Stomach (tissue), 9 donors: ENCODE measurements around the gene BID. TPM values are rescaled to one million over a fixed set of nuclear protein-coding genes. Genes with fewer than 3 reads are reported as not detected.
"Not testable (repeated sequence)": the region's sequence is repeated elsewhere in the genome, so short reads cannot be mapped to it uniquely, and the experiment has no call there.

ENCODE experiments used
- DNase-seq, 2 donors: peaks; one replicate each; pipeline versions ENCODE4 v3.0.0 to v3.0.0-alpha.2; 2013 to 2019
- H3K27ac ChIP-seq, 5 donors: fragments of 200-600 bp in 4 of 5; sonication (generic) in 4 of 5; one replicate each; pipeline ENCODE4 v1.5.1; 2013 to 2019; ENCODE audit warnings: mild to moderate bottlenecking in 1 of 5, moderate library complexity in 1 of 5
- H3K27me3 ChIP-seq, 3 donors: fragments of 200-600 bp; sonication (generic); one replicate each; pipeline ENCODE4 v1.5.1; 2017 to 2019; ENCODE audit warnings: mixed run types in 1 of 3
- H3K36me3 ChIP-seq, 4 donors: fragments of 200-600 bp; sonication (generic); 1 replicate in 3 of 4; 2 replicates in 1 of 4; pipeline ENCODE4 v1.5.1; 2016 to 2019
- H3K4me1 ChIP-seq, 4 donors: fragments of 200-600 bp; sonication (generic); one replicate each; pipeline ENCODE4 v1.5.1; 2016 to 2019
- H3K4me3 ChIP-seq, 4 donors: fragments of 200-600 bp; sonication (generic) in 3 of 4; one replicate each; pipeline ENCODE4 v1.5.1; 2016 to 2019; ENCODE audit warnings: mild to moderate bottlenecking in 1 of 4
- H3K9me3 ChIP-seq, 4 donors: fragments of 200-600 bp; sonication (generic); one replicate each; pipeline ENCODE4 v1.5.1; 2016 to 2019
- EP300 ChIP-seq: sonication (generic); formaldehyde crosslinking; IDR thresholded peaks from one replicate; pipeline ENCODE4 v1.6.1; 2017; ENCODE audit warnings: antibody characterized with exemption
- POLR2A ChIP-seq, 4 donors: fragments of 450-650 bp; IDR thresholded peaks; one replicate each; pipeline ENCODE4 v1.6.1; 2016; ENCODE audit warnings: antibody characterized with exemption in 4 of 4, control low read depth in 2 of 4, mild to moderate bottlenecking in 1 of 4, moderate library complexity in 1 of 4
- POLR2AphosphoS5 ChIP-seq, 3 donors: sonication (generic); formaldehyde crosslinking; IDR thresholded peaks; one replicate each; pipeline ENCODE4 v1.6.1; 2016; ENCODE audit warnings: antibody characterized with exemption in 3 of 3
- WGBS, 5 donors: extraction: QIAGEN DNeasy Blood & Tissue Kit in 3 of 5; methylation state at CpG; one replicate each; pipeline versions ENCODE4 v1.1.5 to v1.1.7; 2013 to 2018; 5-methylcytosine and 5-hydroxymethylcytosine counted together
- intact Hi-C: fragments of 100-400 bp; cut with DNase I; formaldehyde crosslinking; loops from one replicate; pipeline ENCODE4 v1.15.1; 2023; ENCODE audit warnings: low total_unique reads
- polyA plus RNA-seq, 3 donors: library from polyadenylated mRNA; stranded (reverse); fragments of 200-250 nt; gene quantifications; one replicate each; pipeline ENCODE4 v1.2.3, GENCODE V29; 2013
- total RNA-seq, 5 donors: library from RNA; depleted of rRNA; stranded (reverse); fragments of >200 nt; gene quantifications; one replicate each; pipeline versions ENCODE4 v1.1.0 to v1.2.3, GENCODE V29; 2014 to 2016
- TF ChIP-seq, protein P1 (sequence below), 7 experiments: fragments of 450-650 bp in 4 of 7; fragments of 200-600 bp in 3 of 7; sonication (generic) in 3 of 7; IDR thresholded peaks; one replicate each; pipeline ENCODE4 v1.5.1; 2016 to 2019; ENCODE audit warnings: antibody characterized with exemption in 7 of 7, control low read depth in 2 of 7, mild to moderate bottlenecking in 1 of 7
- donor health status: healthy with polysubstance abuse.
- donor health status: Bipolar disorder and iron deficiency.
- donor health status: healthy.

The BID gene
- total and polyA plus RNA-seq, 8 donors, result 1.2 to 50.9 (median 19.7) TPM

GRCh38 chr22:17767233-17768065 lies 6.8 kb downstream of the BID start:
- intact Hi-C loops, result no loop called here
- WGBS, 5 donors, result 81 to 86% (median 83%) methylated on average over 14 of the region's 14 CpGs
- Histone ChIP-seq H3K9me3 (no peaks in the 10 kb centered on the region), H3K27ac (no peak overlapping the region), H3K27me3 (no peaks in the 10 kb centered on the region), H3K4me1 (peaks cover 0 to 33% (median 8%) of the 10 kb centered on the region in 4 donors), H3K4me3 (no peak overlapping the region), H3K36me3 (no peaks in the 10 kb centered on the region)
- no peak for DNase-seq
- TF ChIP-seq POLR2AphosphoS5 (IDR thresholded peaks at IDR 0.05) (no peak), POLR2A (IDR thresholded peaks at IDR 0.05) (no peak), EP300 (no peak)
- TF ChIP-seq, protein P1, sequence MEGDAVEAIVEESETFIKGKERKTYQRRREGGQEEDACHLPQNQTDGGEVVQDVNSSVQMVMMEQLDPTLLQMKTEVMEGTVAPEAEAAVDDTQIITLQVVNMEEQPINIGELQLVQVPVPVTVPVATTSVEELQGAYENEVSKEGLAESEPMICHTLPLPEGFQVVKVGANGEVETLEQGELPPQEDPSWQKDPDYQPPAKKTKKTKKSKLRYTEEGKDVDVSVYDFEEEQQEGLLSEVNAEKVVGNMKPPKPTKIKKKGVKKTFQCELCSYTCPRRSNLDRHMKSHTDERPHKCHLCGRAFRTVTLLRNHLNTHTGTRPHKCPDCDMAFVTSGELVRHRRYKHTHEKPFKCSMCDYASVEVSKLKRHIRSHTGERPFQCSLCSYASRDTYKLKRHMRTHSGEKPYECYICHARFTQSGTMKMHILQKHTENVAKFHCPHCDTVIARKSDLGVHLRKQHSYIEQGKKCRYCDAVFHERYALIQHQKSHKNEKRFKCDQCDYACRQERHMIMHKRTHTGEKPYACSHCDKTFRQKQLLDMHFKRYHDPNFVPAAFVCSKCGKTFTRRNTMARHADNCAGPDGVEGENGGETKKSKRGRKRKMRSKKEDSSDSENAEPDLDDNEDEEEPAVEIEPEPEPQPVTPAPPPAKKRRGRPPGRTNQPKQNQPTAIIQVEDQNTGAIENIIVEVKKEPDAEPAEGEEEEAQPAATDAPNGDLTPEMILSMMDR (IDR thresholded peaks at IDR 0.05), result no peak

DNA sequence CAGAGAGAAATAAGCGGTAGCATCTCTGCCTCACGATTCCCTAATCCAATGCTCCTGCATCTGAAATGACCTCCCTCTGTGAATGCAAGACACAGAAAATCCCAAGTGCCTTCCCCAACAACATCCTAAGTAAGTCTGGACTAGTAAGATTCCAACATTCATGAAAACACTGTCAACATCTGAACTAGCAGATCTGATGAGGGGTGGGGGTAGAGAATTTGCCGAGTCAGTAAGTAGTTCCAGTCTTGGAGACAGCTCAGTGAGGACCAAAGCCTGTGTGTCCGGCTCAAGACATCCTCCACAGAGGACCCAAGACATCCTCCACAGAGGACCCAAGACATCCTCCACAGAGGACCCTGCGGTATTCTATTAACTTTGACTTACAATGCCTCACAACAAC lies 9.4 kb downstream of the BID start:
- peaks cover 0 to 12% (median 5%) of the 10 kb centered on the region in 4 donors for H3K4me1 ChIP-seq
- intact Hi-C loops, H3K9me3 ChIP-seq, H3K36me3 ChIP-seq, H3K27ac ChIP-seq, DNase-seq, H3K4me3 ChIP-seq, H3K27me3 ChIP-seq: not testable (repeated sequence)
- WGBS, 5 donors, result 82 to 98% (median 94%) methylated on average over 5 of the region's 5 CpGs

DNA sequence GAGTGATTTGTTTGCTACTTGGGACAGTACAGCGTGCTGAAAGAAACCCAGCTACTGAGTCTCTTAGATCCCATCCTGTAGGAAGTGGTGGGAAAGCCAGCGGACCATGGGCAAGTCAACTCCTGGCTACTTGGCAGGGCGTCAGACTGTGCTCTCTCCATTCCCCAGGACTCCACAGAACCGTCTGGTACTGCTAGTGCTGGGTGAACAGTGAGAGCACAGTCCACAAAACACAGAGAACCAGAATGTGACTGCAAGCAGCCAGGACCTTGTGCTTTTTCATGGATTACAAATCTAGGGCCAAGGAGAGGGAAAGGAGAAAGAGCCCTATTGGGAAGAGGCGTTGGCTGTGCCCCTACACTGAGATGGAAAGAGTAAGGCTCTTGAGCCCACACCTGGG lies 10.2 kb downstream of the BID start:
- intact Hi-C loops, result no loop called here
- no peak for TF ChIP-seq POLR2AphosphoS5 (IDR thresholded peaks at IDR 0.05)
- TF ChIP-seq, protein P1 (IDR thresholded peaks at IDR 0.05), result no peak
- TF ChIP-seq EP300, result no peak
- no peak for TF ChIP-seq POLR2A (IDR thresholded peaks at IDR 0.05)
- H3K4me3 ChIP-seq, result no peak overlapping the region
- H3K27me3 ChIP-seq, result no peaks in the 10 kb centered on the region
- DNase-seq, result no peak
- H3K4me1 ChIP-seq, result peaks cover 0 to 7% (median 2%) of the 10 kb centered on the region in 4 donors
- H3K36me3 ChIP-seq, result no peaks in the 10 kb centered on the region
- 76 to 83% (median 80%) methylated on average over 5 of the region's 5 CpGs for WGBS, 5 donors
- H3K9me3 ChIP-seq, result no peaks in the 10 kb centered on the region
- H3K27ac ChIP-seq, result no peak overlapping the region

DNA sequence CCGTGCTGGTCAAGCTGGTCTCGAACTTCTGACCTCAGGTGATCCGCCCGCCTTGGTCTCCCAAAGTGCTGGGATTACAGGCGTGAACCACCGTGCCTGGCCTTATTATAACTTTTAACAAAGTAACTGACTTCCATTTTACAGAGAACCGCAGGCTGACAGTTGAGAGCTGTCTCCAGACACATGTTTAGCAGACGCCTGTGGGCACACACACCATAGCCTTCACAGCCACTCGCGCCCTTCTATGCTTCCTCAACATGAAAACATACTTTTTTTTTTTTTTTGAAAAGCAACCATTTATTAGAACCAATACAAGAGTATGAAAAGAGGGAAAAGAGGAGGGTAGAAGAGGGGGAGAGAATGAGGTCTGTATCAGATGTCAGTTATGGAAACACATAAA lies 10.8 kb downstream of the BID start:
- intact Hi-C loops, H3K36me3 ChIP-seq, DNase-seq, H3K27me3 ChIP-seq, H3K4me3 ChIP-seq, H3K27ac ChIP-seq, H3K9me3 ChIP-seq, H3K4me1 ChIP-seq: not testable (repeated sequence)
- 82 to 93% (median 90%) methylated on average over 10 of the region's 10 CpGs for WGBS, 5 donors

- Histone ChIP-seq H3K27me3 (no peaks in the 10 kb centered on the region), H3K36me3 (no peaks in the 10 kb centered on the region), H3K9me3 (no peaks in the 10 kb centered on the region), H3K27ac (no peak overlapping the region), H3K4me3 (no peak overlapping the region), H3K4me1 (peaks cover 0 to 7% (median 2%) of the 10 kb centered on the region in 4 donors)
- DNase-seq, result no peak
- 76 to 94% (median 86%) methylated on average over 2 to 4 of the region's 4 CpGs for WGBS, 5 donors
- intact Hi-C loops, result no loop called here
- TF ChIP-seq POLR2AphosphoS5 (IDR thresholded peaks at IDR 0.05), result no peak
- no peak for TF ChIP-seq EP300
- no peak for TF ChIP-seq POLR2A (IDR thresholded peaks at IDR 0.05)
- TF ChIP-seq, protein P1 (IDR thresholded peaks at IDR 0.05), result no peak
Measured at GRCh38 chr22:17761138-17761488, 13.2 kb downstream of the BID start.
